HG02610 (cell line): ENCODE data around the gene DAAM1.

Source experiments
- ATAC-seq: cut with Tn5 transposase; IDR thresholded peaks from one replicate; pipeline ENCODE4 v1.9.1; 2021; ENCODE audit warnings: mild to moderate bottlenecking, moderate library complexity; ENCODE audit not compliant: unreplicated experiment

Gene DAAM1

DNA sequence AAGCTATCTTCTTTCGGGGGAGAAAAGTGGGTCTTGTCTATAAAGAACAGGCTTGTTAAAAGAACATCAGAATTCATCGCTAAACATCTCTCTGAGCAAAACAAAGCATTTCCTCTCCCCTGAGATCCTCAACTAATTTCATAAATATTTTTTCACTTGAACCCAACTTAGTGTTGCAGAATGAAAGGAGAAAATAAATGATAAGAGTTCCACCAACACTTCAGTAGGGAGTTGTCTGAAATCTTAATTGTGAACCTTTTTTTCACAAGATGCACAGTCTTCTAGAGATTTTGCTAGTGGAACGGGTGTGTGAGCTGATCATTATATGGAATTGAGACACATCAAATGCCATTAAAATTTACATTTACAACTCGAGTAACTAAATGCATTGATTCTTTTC, 1.3 kb upstream of the DAAM1 start:
- no peak for ATAC-seq

DNA sequence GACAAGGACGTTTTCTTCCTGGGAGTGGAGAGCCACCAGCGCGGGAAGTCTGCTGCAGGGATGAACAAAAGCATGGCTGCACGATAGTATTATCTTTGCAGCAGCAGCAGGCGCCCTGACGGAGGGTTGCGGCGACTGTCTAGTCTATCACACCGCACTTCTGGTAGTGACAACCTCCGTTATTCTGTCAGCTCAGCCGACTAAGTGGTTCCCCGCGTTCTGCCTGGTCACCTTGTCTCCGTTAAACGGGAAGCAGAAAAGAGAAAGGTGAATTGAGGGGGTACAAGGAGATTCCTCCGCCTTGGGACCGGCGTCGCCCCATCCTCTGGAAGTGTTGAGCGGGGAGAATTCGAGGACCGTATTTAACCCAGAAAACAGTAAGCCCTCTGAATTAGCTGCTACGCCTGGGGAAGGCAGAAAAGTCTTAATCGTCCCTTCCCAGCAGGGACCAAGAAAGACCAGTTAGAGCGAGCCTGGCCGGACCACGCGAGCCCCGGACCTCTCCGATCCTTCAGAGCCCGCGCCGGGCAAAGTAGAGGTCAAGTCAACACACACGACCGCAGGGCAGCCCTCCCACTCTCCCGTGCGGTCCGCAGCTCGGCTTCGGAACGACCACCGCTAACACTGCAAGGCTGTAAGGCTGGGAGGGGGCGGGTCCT, 536 bp upstream of the DAAM1 start:
- ATAC-seq: peak; percentile 9

DNA sequence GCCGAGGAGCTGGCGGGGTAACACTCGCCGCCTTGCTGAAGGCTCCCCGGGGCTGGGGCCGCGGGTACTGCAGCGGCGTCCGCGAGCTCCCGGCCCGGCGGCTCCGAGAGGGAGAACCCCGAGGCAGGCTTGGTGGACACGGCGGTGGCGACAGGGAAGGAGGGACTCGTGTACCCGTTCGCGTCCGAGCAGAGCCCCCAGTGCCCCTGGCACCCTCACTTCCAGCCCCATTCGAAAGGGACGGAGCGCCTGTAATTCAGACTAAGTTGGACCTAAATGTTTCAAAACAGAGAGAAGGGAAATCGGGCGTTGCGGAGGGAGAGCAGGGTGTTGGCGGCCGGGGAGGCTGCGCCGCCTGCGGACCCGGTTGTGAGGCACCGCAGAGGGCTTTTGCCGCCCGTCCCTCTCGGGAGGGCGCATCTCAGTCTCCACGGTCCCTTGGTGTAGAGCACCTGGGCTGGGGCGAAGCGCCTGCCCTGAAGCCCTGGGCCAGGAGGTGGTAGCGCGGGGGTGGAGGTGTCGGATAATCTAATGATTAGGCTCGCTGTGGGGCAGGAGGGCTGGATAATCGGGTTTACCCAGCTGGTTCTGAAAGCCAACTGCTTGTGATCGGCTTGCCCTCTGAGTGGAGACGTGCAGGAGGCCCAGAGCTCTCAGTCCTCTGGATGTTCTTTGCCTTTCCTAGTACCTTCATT, 771 bp downstream of the DAAM1 start:
- peak; percentile 9 for ATAC-seq

DNA sequence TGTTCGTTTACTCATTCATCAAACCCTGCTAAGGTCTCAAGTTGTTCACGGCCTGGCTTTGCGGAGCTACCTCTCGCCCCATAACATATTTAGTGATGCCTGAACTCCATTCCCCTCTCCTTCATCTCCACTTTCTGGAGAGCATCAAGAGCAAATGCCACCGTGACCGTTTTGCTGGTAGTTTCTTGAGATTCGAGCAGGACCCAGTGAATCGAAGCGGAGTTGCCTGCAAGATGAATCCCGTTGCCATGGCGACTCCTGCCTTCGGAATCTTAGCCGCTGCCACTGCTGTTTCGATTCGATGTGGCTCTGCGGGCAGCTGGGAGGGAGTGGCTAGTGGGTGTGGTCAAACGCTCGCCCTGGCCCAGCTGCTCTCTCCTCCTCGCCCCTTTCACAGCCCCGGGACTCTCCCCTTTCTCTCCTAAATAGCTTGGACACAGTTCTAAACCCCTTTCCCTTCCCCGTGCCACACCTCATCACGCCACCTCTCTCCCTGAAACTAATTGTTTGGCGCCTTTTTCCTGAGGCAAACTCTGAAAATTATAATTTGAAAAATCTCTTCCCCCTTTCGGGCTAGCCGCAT, 1.4 kb downstream of the DAAM1 start:
- peak; percentile 61 for ATAC-seq

DNA sequence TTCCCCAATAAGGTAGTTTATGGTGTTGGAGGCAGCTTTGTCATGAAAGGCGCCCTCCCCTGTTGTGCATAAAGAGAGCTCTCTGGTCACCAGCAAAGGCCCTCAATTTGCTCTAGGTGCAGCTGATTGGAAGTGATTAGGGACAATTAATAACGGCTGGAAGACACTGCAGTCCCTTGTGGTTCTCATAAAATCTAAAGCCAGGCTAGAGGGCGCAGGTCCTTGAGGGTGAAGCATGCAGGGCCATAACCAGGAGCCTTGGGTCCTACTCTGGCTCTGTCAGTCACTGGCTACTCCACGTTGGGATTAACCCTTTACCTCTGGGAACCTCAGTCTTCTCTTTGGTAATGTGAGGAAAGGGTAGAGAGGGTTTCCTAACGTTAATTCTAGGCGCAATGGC, 1.9 kb downstream of the DAAM1 start:
- peak; percentile 5 for ATAC-seq

DNA sequence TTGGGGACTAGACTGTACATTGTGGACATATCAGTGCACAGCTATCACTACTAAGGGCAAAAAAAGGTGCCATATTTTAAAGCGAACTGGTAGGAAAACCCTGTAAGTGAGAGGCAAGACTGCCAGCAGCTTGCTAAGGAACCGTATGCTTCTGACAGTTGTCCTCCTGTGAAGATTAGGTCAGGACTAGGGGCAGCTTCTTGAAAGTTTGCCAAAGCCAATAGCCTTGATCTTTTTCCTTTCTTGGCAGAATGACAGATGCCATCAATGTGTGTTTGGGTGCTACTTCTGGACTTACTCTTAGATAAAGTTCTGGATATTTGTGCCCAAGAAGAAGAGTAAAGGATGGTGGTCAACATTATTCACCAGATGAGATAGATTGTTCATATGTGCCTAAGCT, 7.4 kb downstream of the DAAM1 start:
- no peak for ATAC-seq

DNA sequence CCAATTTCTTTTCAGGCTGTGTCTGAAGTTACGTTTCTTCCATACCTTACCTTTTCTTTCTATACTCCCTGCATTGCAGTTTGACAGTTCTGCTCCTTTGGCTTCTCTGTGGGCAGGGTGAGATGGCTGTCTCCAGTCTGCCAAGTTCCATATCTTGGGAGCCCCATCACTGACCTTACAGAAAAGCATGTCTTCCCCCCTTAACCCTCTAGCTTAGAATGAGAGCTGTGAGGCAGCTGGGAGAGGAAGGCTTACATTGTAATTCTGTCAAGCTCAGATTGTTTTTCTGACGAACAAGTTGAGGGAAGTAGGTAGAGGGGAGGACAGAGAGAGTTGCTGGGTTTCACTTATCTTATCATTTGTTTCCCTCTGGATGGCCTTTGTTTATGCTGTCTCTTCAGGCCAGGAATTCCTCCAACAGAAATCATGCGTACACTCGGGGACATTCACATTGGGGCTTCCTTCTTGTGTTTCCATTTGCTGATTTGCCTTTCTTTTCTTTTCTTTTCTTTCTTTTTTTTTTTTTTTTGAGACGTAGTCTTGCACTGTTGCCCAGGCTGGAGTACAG, 9.3 kb downstream of the DAAM1 start:
- ATAC-seq: no peak

DNA sequence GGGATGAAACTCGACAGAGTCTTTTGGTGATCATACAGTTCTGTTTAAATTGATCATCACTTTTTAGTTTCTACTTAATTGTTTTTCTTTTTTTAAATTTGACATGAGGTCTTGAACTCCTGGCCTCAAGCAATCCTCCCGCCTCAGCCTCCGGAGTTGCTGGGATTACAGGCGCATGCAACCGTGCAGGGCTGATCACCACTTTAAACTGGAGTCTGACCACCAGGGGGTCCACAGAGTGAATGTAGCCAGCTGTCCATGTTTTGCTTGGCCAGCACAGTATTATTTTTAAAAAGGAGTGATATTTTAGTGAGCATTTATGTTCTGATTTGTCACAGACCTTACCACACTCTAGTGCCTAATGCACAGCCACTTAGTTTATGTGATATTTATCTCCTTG, 10.7 kb downstream of the DAAM1 start:
- ATAC-seq: no peak

DNA sequence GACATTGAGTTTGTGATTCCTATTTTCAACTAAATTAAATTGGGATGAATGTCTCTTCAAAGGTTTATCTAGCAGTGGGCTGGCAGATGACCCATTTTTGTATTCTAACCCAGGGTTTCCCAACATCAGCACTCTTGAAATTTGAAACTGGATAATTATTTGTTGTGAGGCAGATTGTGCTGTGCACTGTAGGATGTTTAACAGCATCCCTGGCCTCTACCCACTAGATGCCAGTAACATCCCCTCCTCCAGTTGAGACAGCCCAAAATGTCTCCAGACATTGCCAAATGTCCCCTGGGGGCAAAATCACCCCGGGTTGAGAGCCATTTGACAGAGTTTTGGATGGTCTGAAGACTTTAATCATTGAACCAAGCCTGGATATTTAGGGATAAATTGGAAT, 11.1 kb downstream of the DAAM1 start:
- ATAC-seq: no peak

DNA sequence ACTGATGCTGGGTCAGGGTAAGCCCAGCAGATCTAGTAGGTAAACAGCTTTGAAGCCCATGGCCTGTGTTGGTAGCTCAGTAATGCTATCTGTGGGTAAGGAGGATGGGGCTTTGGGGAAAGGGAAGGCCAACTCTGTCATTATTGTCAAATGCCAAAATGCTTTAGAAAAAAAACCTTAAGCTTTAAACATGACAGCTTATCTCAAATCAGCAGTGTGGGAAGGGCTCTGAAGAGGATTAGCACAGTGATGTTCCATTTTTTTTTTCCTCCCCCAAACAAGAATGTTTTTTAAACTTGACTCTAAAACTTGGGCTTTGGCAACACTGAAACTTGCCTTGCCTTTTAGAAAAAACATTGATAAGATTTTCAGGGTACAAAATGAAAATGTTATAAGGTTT, 11.7 kb downstream of the DAAM1 start:
- no peak for ATAC-seq

DNA sequence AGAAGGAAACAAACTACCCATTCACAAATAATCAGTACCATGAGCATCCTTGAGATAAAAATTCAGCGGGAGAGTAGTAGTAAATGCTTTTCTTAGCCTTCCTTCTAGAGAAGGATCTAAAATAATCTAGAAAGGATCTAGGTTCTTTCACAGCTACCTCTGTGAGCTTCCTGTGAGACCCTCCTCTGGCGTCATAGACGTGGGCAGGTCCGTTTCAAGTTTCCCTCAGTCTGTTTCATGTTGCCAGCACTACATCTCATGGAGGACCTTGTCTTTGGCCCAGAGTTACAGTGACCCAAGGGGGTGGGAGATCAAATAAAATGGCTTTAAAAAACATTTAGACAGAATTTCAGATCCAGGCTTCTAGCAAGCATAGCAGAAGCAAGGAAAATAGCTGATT, 13.6 kb downstream of the DAAM1 start:
- no peak for ATAC-seq

DNA sequence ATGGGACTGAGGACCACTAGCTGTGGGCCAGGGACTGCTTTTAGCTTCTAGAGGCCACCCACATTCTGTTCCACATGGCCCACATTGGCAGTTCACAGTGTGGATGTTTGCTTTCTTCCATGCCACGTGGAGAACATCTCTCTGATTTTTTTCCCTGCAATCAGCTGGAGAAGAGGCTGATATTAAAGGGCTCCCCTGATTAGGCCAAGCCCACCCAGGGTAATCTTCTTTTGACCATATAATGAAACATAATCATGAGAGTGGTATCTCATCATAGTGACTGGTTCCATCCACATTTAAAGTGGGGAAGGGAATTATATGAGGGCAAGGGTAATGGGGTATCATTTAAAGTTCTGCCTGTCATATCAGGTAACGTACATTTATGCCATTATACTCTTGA, 15.8 kb downstream of the DAAM1 start:
- no peak for ATAC-seq

DNA sequence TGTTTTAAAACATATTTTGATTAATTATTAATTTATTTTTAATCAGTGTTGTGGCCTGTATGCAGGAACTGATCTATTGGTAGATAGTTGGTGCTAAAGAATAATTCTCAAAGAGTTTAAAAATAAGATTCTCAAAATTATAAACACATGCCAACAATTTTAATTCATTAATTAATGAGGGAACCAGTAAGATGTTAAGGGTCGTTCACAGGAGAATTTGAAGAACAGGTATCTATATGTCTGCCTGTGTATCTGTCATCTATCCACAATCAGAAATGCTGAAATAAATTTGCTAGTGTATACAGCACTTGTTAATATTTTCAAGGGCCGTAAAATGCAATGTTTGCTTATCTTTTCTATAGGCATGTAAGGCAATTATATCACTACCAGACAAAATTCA, 18.4 kb downstream of the DAAM1 start:
- no peak for ATAC-seq

DNA sequence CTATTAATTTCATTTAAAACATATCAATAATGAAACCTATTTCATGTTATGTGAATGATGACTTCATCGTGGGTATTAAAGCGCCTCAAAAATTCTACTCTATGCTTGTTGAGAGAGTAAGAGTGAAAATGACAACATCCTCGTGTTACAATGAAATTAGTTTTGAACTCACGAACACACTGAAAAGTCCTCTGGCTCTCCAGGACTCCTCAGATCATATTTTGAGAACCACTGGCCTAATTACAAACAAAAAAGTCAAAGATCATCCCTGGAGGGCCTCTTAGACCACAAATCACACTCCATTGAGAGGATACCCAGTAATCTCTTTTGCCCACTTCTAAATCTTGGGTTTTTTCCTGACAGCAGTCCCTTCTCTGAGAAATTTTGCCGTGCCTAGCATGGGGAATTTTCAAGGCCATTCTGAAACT, 19.1 kb downstream of the DAAM1 start:
- ATAC-seq: peak; percentile 78

DNA sequence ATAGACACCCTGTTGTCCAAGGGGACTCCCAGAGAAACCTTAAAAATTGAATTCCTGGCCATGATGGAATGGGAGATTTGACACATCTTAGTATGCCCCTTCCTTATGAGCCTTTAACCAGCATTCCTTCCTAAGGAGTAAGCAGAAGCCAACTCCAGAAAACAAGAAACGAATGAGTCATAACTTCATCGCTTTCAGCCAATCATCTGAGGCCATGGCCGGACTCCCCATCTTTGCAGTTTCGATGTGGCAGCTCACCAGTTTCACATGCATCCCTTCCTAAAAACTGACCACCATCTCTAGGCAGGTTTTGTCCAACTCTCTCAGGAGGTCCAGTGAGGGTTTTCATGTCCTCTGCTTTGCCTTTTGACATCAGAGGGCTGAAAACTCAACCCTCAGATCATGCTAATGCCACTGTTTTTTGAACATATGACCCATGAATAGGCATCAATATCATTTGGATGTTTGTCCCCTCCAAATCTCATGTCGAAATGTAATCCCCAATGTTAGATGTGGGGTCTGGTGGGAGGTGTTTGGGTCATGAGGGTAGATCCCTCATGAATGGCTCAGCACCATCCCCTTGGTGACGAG, 19.9 kb downstream of the DAAM1 start:
- peak; percentile 34 for ATAC-seq

DNA sequence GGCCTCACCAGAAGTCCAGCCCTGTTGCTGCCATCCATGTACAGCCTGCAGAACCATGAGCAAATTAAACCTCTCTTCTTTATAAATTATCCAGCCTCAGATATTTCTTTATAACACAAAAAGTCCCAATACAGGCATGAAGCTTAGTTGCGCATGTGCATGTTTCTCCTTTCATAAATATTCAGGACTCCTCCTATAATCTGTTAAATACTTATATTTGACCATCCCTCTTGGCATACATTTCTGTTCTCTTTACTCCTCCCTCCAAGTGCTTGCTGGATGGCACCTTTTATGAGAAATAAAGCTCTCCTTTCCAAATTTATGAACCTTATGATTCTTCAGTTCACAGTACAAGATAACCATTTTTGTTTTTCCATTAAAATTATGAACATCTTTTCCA, 20.5 kb downstream of the DAAM1 start:
- ATAC-seq: no peak

DNA sequence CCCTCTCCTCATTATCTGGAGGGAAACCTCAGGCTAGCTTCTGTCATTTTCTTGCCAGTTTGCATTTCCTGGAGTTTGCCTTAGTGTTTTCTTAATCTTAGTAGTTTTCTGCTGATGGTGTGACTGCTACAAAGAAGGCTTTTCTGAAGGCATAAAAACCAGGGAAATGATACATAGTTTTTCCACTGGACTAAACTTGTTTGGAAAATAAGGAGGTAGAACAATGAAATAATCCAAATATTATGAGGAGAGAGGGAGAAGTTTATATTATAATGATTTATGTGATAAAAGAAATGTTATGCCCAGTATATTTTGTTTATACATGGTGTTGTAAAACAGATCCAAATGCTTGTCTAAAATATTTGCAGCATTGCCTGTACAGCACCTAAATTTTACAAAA, 22.2 kb downstream of the DAAM1 start:
- no peak for ATAC-seq

DNA sequence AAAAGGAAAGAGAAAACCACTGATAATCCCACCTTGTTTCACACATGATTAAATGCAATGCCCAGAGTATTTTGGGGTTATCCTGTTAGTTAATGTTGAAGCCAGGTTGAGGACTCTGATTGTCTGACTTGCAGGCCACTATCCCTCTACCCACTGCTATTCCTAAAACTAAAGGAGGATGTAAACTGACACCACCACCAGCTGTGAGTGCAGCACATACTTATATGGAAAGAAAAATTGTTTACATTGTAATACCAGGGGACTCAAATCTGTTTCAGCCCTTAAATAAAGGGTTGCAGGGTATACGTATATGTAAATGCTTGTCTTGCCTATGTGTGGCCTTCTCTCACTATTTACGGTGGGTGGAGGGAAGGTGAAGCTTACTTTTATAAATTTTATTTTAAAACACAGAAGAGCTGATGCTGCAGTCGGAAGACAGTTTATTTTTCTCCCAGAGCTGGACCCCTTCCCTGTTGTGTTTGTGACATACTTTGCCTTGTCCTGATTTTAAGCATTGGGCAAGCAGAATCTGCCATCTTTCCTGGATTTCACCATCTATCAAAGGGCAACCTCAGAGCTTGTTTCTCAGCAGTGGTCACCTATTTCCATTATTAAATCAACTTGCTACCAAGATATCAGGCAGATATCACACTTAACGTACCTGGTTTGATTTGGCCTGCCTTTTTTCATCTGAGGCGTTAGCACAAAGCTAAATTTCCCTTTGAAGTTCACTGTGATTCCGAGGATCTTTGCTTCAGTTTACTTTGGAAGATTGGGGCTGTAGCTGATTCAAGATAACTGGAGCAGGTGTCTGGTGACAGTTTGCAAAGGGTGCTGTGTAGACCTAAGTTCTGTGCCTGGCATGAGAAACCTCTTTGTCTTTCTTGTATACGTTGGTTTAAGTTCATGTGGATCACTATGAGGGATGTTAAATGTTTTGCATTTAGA, 25.2 kb downstream of the DAAM1 start:
- no peak for ATAC-seq

DNA sequence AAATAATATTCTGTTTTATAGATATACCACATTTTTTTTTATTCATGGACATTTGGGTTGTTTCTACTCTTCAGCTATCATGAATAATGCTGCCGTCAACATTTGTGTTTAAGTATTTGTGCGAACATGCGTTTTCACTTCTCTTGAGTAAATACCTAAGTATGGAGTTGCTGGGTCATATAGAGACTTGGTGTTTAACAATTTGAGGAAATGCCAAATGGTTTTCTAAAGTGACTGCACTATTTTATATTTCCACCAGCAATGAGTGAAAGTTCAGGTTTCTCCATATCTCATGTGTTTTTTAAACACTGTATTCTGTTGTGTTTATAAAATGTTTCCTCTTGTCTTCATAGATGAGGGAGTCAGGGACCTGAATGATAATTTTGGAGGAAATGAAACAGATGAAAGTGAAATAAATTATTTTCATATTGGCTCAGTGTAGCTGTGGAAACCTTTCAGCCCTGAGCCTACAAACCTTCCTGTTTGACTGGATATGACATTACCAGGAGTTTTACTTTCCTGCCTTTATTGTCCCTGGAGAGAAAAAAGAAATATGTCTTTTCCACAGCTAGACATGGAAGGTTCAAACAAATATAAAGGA, 26.3 kb downstream of the DAAM1 start:
- peak; percentile 62 for ATAC-seq

DNA sequence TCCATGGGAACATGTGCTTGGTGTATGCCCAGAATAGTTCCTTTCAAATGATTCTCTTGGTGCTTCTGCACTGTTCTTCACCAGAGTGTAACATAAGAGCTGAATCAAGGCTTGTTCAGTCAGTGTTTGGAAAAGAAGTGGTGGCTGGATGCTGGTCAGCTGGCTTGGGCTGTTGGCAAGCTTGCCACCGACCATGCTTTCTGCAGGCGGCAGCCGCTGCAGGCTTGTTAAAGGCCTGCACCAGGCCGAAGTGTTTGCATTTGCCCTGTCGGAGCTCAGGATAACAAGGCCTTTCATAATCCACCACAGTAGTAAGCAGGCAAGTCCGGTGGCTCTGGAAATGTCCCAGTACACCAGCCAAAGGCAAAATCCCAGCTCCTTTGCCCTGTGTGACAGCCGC, 26.9 kb downstream of the DAAM1 start:
- ATAC-seq: peak; percentile 10
